Ecto neural progenitor cell (in vitro differentiated cells): Measurements from ENCODE around the gene GRIN2A.

Experiments used
- DNase-seq: peaks from one replicate; pipeline ENCODE4 v3.0.0-alpha.2; 2018; ENCODE audit warnings: low spot score

GRIN2A gene

DNA sequence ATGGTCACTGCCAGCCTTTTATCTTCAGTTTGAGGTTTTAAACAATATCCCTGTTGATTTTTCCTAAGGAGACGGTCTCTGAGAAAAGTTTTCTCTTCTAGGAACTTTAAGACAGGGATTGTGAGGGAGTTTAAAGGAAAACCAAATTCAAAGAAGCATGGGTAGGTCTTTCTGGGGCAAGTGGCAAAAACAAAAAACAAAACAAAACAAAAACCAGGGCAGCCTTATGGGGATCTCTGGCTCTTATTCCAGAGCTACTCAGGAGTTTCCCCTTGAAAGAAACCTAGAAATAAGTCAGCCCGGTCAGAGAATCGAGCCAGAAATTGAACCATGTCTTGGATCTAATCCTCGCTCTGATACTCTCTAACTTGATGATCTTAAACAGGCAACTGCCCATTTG, 424.5 kb downstream of the GRIN2A start:
- no peak for DNase-seq

DNA sequence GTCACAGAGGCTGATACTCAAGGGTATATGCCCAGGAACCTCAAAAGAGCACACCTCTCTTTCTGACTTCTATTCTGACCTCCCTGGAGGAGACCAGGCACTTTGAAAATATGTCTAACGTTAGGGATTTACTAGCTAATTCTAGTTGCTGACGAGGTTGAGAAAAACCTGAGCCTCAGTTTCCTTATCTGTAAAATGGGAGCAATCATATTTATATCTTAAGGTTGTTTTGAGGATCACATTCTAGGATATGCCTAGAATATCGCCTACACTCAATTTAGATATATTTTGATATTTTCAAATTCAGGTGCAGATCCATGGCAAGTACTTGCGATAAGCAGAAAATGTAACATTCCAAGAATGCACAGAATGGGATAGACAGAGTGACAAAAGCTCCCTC, 425.8 kb downstream of the GRIN2A start:
- no peak for DNase-seq

DNA sequence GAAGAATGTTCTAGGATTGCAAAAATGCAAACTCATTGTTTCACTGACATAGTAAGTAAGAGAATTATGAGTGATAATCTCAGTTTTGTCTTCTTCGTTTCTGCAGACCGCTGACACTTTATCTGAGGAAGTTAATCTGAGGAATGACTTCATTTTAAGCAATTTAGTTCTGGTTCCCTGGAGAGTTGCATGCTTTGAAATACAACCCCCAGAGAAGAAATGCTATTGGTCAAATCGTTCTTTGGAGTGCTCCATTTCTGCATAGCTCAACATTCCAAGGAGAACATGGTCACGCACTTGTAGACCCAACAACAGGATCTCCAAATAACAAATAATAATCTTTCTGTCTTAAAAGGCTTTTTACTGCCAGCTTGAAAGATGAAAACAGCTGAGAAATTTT, 427.1 kb downstream of the GRIN2A start:
- no peak for DNase-seq

DNA sequence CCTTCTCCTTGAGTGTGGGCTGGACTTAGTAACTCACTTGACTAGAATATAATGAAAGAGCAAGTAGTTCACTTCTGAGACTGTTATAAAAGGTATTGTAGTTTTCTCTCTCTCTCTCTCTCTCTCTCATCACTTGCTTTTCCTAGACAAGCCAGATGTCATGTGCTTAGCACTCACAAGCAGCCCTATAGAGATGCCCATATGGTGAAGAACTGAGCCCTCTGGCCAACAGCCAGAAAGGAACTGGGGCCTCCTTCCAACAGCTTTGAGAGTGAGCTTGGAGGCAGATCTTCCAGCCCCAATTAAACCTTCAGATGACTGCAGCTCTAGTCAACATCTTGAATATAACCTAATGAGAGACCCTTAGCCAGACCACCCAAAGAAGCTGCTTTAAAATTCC, 440.5 kb downstream of the GRIN2A start:
- DNase-seq = no peak

DNA sequence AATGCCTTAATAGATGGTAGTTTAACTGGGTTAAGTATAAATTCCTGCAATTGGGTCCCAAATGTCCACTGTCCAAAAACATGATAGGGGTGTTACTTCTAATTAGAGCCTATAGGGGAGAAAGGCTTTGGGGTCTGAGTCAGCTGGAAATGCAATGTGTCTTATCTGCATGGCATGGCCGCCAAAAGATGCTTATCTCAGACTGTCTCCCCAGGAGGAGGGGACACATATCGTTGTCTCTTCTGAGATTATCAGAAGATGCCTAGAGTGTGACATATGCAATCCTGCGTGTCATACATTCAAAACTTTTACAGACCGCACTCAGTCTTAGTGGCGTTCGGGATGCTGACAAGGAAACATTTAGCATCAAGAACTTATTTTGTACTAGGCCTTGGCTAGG, 442.9 kb downstream of the GRIN2A start:
- no peak for DNase-seq

DNA sequence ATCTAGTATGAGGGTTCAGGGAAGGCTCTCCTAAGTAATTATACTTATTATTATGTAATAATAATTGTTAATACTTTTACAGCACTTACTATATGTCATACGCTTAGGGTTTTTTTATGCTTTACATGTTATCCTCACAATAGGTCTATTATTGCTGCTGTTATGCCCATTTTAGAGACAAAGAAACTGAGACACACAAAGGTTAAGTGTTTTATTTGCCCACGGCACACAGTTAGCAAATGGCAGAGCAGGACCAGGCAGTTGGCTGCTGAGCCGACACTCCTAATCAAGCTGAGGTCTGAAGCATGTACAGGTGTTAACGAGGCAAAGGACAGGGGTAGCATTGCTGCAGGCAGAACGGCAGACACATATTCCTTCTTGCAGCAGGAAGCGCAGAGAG, 443.5 kb downstream of the GRIN2A start:
- DNase-seq = no peak

DNA sequence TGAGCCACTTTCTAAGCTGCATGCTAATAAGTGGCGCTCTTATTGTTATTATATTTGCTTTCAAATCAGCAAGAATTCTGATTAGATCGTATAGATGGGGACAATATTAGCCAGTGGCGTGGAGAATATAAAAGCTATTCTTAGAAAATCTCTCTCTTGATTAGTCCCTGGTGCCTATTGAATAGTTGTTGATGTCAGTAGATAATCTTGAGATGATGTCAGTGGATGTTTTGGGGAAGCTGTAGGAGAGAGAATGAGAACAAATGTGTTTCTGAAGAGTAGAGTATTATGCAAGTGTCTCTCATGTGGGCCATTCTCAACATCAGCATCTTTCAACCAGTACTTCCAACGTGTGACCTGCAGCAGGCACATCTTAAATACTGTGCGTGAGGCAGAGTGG, 445.7 kb downstream of the GRIN2A start:
- DNase-seq = no peak

DNA sequence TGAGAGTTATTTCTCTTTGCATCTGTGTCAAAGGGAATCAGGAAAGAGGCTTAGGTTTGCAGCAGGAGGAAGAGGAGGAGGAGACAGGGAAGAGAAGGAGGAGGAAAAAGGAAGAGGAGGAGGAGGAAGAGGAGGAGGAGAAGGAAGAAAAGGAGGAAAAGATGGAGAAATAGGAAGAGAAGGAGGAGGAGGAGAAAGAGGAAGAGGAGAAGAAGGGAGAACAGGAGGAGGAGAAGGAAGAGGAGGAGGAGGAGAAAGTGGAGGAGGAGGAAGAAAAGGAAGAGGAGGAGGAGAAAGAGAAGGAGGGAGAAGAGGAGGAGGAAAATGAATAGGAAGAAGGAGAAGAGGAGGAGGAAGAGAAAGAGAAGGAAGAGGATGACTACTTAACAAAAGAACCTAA, 459.1 kb downstream of the GRIN2A start:
- DNase-seq = no peak

DNA sequence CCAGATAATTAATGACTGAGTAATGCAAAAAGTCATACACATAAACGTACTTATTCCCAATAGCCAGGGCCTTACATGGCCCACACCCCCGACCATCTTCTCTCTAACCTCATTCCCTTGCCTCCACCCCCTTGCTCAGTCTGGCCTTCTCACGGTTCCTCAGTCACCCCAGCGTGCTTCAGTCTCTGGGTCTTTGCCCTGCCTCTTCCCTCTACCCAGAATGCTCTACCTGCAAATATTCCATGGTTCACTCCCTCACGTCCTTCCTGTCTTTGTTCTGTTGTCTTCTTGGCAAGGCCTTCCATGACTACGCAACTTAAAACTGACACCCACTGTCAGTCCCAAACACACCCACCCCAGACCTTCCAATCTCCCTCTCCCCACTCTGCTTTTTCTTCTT, 468.3 kb downstream of the GRIN2A start:
- no peak for DNase-seq

DNA sequence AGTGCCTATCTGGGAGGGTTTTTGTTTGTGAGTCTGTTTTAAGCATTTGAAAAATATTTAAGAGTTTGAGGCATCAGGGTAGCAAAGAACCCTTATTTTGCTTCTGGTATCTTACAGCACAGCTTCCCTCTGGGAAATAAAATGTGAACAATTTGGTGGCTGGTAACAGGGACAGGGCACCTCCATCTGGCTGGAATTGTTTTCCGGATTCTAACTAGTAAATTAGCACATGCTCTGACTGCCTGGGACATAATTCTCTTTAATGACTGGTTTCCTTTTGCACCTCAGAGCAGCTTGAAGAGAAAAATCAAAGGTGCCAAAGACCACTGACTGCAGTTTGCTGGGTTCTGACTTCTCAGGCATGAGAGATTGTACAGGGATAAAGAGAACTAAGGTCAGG, 469.1 kb downstream of the GRIN2A start:
- DNase-seq = no peak

DNA sequence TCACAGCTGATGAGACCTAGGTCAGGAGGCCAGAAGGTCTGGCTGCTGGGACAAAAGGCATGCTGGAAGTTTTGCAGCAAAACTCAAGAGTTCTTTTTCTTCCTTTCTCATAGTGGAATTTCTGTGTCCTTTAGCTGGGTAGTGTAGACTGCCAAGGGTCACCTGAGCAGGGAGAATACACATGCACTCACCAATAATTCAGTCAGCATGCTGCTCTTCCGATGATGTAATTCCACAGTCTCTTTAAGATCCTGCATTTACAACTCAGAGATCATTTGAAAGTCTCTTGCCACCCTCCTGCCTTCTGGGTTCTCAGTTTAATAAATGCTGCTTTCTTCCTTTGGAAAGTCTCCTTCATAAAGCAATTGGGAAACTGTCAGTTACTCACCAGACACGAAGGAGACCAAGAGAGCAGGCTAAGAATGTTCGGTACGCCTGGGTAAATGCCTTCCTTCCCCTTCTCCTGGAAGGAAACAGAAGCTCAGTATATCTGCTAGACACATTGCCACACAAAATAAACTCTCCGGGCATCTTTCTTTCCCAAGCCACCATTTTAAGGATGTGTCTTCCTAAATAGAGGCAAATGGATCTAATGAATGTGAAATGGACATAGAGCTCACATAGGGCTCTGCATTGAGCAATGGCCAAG, 473.1 kb downstream of the GRIN2A start:
- no peak for DNase-seq

DNA sequence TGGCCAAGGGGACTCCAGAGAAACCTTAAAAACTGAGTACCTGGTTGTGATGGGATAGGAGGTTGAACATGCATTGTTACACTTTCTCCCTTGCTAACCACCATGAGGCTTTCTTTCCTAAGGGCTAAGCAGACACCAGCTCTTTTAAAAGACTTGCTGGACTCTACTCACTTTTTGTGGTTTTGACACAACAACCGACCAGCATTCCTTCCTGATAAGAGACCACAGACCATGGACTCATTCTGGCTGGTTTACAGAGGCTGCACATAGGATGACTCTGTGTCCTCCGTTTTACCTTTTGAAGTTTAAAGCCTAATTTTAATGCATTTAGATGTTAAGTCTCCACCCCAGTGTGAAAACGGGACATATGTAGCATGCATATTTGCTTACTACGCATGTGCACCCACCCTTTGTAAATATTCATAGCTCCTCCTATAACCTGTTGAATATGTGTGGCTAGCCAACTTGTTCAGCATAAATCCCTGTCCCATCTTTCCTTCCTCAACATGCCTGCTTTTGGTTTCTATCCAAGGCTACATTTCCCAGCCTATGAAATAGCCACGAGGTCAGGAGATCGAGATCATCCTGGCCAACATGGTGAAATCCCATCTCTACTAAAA, 475.9 kb downstream of the GRIN2A start:
- DNase-seq = no peak

DNA sequence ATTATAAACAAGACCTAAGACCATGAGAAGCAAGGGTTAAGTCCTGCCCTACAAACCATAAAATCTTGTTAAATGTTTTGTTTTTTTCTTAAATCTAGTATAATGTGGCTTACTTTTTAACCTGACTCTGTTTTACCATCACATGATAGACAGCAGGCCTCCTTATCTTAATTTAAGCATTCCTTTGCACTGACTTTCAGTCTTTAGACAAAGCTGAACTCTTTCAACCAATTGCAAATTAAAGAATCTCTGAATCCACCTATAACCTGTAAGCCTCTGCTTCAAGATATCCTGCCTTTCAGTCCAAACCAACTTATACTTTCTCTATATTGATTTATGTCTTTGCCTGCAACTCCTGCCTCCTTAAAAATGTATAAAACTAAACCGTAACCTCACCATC, 478.5 kb downstream of the GRIN2A start:
- DNase-seq = no peak
